OCI-LY1 (cell line): Measurements from ENCODE around the gene SLC7A7.

Experiments
- CTCF ChIP-seq: fragments of 200-600 bp; sonication (generic), shearing (Covaris generic); IDR thresholded peaks from 2 replicates; pipeline ENCODE4 v1.5.1; 2017; ENCODE audit warnings: mild to moderate bottlenecking, antibody characterized with exemption, low read length, moderate library complexity, mixed read lengths
- EZH2 ChIP-seq: fragments of 200-600 bp; sonication (generic), shearing (Covaris generic); IDR thresholded peaks from 2 replicates; pipeline ENCODE4 v1.8.0; 2017; ENCODE audit warnings: borderline replicate concordance, mixed run types, mild to moderate bottlenecking, antibody characterized with exemption, low read length, moderate library complexity, mixed read lengths

GRCh38 chr14:22824711-22825359 is 9.6 kb upstream of the SLC7A7 start:
- no peak for TF ChIP-seq CTCF
- no peak for TF ChIP-seq EZH2
